BE2C (cell line): ENCODE results near the gene TSC22D1.
A peak's percentile ranks its signal among the peaks of the same experiment; 100 is the strongest.

ENCODE experiments used
- DNase-seq: peaks from one replicate; pipeline ENCODE4 v3.0.0-alpha.2; 2020
- H3K27me3 ChIP-seq: fragments of 250-450 bp; sonication (Bioruptor Pico); 2 replicates; pipeline ENCODE4 v1.5.1; 2020; ENCODE audit warnings: mild to moderate bottlenecking
- H3K36me3 ChIP-seq: fragments of 250-450 bp; sonication (Bioruptor Pico); 2 replicates; pipeline ENCODE4 v1.5.1; 2020; ENCODE audit warnings: mild to moderate bottlenecking
- H3K4me1 ChIP-seq: fragments of 250-450 bp; sonication (Bioruptor Pico); 2 replicates; pipeline ENCODE4 v1.5.1; 2020
- H3K4me3 ChIP-seq: 2 replicates; pipeline ENCODE4 v1.5.1; 2011; ENCODE audit warnings: low read depth, low read length
- H3K9me3 ChIP-seq: fragments of 250-450 bp; sonication (Bioruptor Pico); 2 replicates; pipeline ENCODE4 v1.5.1; 2020
- TF ChIP-seq, protein P1 (sequence below): IDR thresholded peaks from 2 replicates; pipeline ENCODE4 v1.5.1; 2012; ENCODE audit warnings: mild to moderate bottlenecking, low read depth, low read length

The TSC22D1 gene

DNA sequence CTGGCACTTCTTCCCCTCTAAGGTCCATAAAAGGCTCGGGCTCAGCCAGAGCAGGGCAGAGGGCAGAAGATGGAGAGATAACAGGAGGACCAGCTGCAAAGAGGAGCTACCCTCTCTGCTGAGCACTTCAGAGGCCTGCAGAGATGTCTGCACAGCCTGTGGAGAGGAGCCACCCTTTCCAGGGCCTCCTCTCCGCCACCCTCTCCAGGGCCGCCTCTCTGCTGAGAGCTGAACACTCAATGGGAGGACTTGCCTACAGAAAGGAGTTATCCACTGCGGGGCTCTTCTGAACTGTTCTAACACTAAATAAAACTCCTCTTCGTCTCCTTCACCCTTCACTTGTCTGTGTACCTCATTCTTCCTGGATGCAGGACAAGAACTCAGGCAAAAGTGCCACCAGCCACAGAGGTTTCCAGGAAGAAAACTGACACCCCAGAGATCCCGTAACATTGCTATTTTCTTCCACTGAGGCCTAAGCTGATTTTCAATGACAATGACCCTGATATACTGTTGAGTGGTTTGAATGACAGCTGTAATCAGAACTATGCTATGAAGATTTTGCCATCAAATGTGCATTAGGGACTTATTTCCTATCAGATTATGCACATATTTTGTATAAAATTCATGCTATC lies 16.2 kb upstream of the TSC22D1 start:
- Histone ChIP-seq H3K4me3 (no peak overlapping the region), H3K9me3 (peaks cover 4% of the 10 kb centered on the region; the same call in 1 of the 2 replicates), H3K27me3 (no peaks in the 10 kb centered on the region), H3K36me3 (no peaks in the 10 kb centered on the region), H3K4me1 (no peaks in the 10 kb centered on the region)
- TF ChIP-seq, protein P1, sequence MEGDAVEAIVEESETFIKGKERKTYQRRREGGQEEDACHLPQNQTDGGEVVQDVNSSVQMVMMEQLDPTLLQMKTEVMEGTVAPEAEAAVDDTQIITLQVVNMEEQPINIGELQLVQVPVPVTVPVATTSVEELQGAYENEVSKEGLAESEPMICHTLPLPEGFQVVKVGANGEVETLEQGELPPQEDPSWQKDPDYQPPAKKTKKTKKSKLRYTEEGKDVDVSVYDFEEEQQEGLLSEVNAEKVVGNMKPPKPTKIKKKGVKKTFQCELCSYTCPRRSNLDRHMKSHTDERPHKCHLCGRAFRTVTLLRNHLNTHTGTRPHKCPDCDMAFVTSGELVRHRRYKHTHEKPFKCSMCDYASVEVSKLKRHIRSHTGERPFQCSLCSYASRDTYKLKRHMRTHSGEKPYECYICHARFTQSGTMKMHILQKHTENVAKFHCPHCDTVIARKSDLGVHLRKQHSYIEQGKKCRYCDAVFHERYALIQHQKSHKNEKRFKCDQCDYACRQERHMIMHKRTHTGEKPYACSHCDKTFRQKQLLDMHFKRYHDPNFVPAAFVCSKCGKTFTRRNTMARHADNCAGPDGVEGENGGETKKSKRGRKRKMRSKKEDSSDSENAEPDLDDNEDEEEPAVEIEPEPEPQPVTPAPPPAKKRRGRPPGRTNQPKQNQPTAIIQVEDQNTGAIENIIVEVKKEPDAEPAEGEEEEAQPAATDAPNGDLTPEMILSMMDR, result no peak
- DNase-seq, result no peak

DNA sequence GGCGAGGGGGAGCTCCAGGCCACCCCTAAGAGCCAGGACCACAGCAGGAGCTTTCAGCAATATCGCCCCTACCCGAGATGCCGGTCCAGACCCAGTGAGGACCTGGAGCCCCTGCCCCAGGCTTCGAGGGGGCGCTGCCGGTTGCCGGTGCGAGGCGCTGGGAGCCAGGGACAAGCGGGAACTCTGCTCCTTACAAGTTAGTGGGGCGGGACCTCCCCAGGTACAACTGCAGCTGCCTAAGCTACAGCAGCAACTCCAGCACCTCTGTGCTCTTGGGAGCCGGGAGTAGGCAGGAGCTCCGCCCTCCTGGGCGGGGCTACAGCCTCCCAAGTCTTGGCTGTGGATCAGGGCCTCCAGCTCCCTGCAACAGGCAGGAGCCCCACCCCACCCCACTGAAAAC lies 15.2 kb upstream of the TSC22D1 start:
- Histone ChIP-seq H3K4me1 (no peaks in the 10 kb centered on the region), H3K9me3 (peaks cover 4% of the 10 kb centered on the region; the same call in 1 of the 2 replicates), H3K36me3 (no peaks in the 10 kb centered on the region), H3K4me3 (no peak overlapping the region), H3K27me3 (no peaks in the 10 kb centered on the region)
- peak; percentile 18 for DNase-seq
- TF ChIP-seq, protein P1, result no peak

DNA sequence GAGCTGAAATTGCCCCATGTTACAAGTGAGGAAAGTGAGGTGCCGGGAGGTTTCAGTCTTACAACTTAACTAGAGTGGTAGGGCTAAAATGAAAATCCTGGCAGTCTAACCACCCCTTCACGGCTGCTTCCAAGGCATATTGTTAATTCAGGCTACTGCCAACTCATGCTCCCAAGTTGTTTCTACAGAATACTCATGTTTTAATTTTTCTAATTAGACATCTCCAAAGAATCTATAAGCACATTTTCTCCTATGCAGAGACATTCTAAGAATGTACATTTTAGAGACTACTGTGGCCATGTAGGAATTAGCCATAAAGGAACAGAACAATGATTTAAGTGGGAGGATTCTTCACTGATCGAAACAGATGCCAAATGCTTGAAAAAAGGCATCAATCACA lies 7.0 kb upstream of the TSC22D1 start:
- TF ChIP-seq, protein P1, result no peak
- no peaks in the 10 kb centered on the region for H3K27me3 ChIP-seq
- H3K4me3 ChIP-seq, result no peak overlapping the region
- H3K4me1 ChIP-seq, result no peaks in the 10 kb centered on the region
- H3K9me3 ChIP-seq, result no peaks in the 10 kb centered on the region
- H3K36me3 ChIP-seq, result no peaks in the 10 kb centered on the region
- DNase-seq, result no peak

DNA sequence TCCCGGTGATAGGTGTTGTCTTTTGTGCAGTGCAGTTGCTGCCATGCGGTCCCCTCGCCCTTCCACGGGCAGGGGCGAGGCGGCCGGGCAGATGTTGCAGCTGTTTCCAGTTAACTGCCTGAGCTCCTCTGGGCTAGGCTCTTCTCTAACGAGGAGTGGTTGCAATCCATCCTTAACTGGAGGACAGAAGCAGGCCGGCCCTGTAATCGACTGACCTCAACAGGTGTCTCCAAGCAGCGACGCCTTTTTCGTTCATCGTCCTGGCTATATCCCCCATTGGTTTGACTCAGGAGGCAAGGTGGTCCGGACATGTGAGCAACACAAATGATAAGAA lies 1.9 kb upstream of the TSC22D1 start:
- H3K9me3 ChIP-seq, result no peaks in the 10 kb centered on the region
- no peaks in the 10 kb centered on the region; the same call in none of the 2 replicates for H3K36me3 ChIP-seq
- TF ChIP-seq, protein P1, result no peak
- H3K4me3 ChIP-seq, result peak overlapping the region; percentile 93
- no peak for DNase-seq
- H3K4me1 ChIP-seq, result no peaks in the 10 kb centered on the region; the same call in none of the 2 replicates
- no peaks in the 10 kb centered on the region for H3K27me3 ChIP-seq

- H3K4me1 ChIP-seq, result no peaks in the 10 kb centered on the region; the same call in none of the 2 replicates
- TF ChIP-seq, protein P1, result no peak
- H3K36me3 ChIP-seq, result no peaks in the 10 kb centered on the region; the same call in none of the 2 replicates
- DNase-seq, result peak; percentile 99
- no peaks in the 10 kb centered on the region for H3K27me3 ChIP-seq
- H3K4me3 ChIP-seq, result peak overlapping the region; percentile 93
- H3K9me3 ChIP-seq, result no peaks in the 10 kb centered on the region
Measured at GRCh38 chr13:44577236-44578066, 1.3 kb upstream of the TSC22D1 start.
